Endothelial cell of umbilical vein (primary cell): ENCODE measurements around the gene CDH23. TPM values are rescaled to one million over a fixed set of nuclear protein-coding genes. Genes with fewer than 3 reads are reported as not detected.

ENCODE experiments used
- BruUV-seq: library from RNA; stranded (reverse); fragments of 400-500 nt; replicated peaks from 2 replicates; lab custom pipeline; 2021; lab: Mats Ljungman, UMichigan
- CTCF ChIA-PET: fragments of 300-600, 350-600 bp; sonication (Branson Sonifier 250); formaldehyde crosslinking; loops from one replicate; lab custom pipeline; 2021; ENCODE audit warnings: antibody characterized with exemption, inconsistent platforms; lab: Charles Lee
- POLR2A ChIA-PET: fragments of 300-600, 350-600 bp; sonication (Branson Sonifier 250); formaldehyde crosslinking; loops from one replicate; lab custom pipeline; 2021; ENCODE audit warnings: antibody characterized with exemption, inconsistent platforms; lab: Charles Lee
- DNase-seq: peaks from one replicate; pipeline ENCODE4 v3.0.0-alpha.2; 2011; ENCODE audit warnings: low read depth, low spot score
- FAIRE-seq: peaks from 2 replicates; lab custom pipeline; 2011; peaks lifted over from hg19 to GRCh38; lab: Jason Lieb, UNC
- H2AFZ ChIP-seq: 2 replicates; pipeline ENCODE4 v1.6.0; 2012; ENCODE audit warnings: low read depth, low read length, control low read depth, inconsistent platforms
- H3K27ac ChIP-seq: 2 replicates; pipeline ENCODE4 v1.5.1; 2011; ENCODE audit warnings: low read depth, mild to moderate bottlenecking, control low read depth, low read length, moderate library complexity; ENCODE audit not compliant: insufficient read depth
- H3K27me3 ChIP-seq, 2 experiments: 2 replicates each; pipeline versions ENCODE4 v1.6.0 to v1.6.1; 2011; ENCODE audit warnings: low read length in 2 of 2, mixed read lengths in 1 of 2; ENCODE audit not compliant: control insufficient read depth in 2 of 2, insufficient read depth in 2 of 2
- H3K36me3 ChIP-seq, 2 experiments: 2 replicates in 1 of 2; 3 replicates in 1 of 2; pipeline ENCODE4 v1.5.1; 2011; ENCODE audit warnings: low read length in 2 of 2, mild to moderate bottlenecking in 1 of 2, moderate library complexity in 1 of 2; ENCODE audit not compliant: control insufficient read depth in 2 of 2, insufficient read depth in 2 of 2; ENCODE audit errors: extremely low read depth in 1 of 2
- H3K4me1 ChIP-seq: 3 replicates; pipeline ENCODE4 v1.5.1; 2011; ENCODE audit warnings: mild to moderate bottlenecking, low read length; ENCODE audit not compliant: control insufficient read depth, insufficient read depth; ENCODE audit errors: extremely low read depth
- H3K4me2 ChIP-seq: 2 replicates; pipeline ENCODE4 v1.6.1; 2011; ENCODE audit warnings: low read length, control low read depth, mixed read lengths; ENCODE audit not compliant: insufficient read depth
- H3K4me3 ChIP-seq, 3 experiments: fragments of 200-600 bp in 1 of 3; sonication (generic), shearing (Covaris generic) in 1 of 3; replicated peaks in 1 of 3; 2 replicates each; pipeline ENCODE4 v1.5.1; 2011 to 2016; ENCODE audit warnings: control low read depth in 3 of 3, low read length in 3 of 3, mild to moderate bottlenecking in 2 of 3, inconsistent platforms in 1 of 3, low read depth in 1 of 3, moderate library complexity in 1 of 3; ENCODE audit not compliant: insufficient read depth in 1 of 3
- H3K79me2 ChIP-seq: 2 replicates; pipeline ENCODE4 v1.6.0; 2012; ENCODE audit warnings: low read length, inconsistent platforms; ENCODE audit not compliant: control insufficient read depth, insufficient read depth
- H3K9ac ChIP-seq: replicated peaks from 2 replicates; pipeline ENCODE3; 2011; ENCODE audit warnings: low read length, control low read depth; ENCODE audit not compliant: insufficient read depth; ENCODE audit errors: extremely low read depth
- H3K9me1 ChIP-seq: replicated peaks from 3 replicates; pipeline ENCODE4 v1.6.0; 2011; ENCODE audit warnings: mild to moderate bottlenecking, low read length; ENCODE audit not compliant: control insufficient read depth, insufficient read depth; ENCODE audit errors: extremely low read depth
- H3K9me3 ChIP-seq: replicated peaks from 2 replicates; pipeline ENCODE4 v1.5.1; 2012; ENCODE audit warnings: low read length, inconsistent platforms; ENCODE audit not compliant: control insufficient read depth, insufficient read depth
- H4K20me1 ChIP-seq: replicated peaks from 2 replicates; pipeline ENCODE3; 2011; ENCODE audit warnings: mild to moderate bottlenecking, low read length; ENCODE audit not compliant: control insufficient read depth, insufficient read depth; ENCODE audit errors: extremely low read depth
- EZH2 ChIP-seq: IDR thresholded peaks from 2 replicates; pipeline ENCODE4 v1.6.1; 2012; ENCODE audit warnings: borderline replicate concordance, low read depth, mild to moderate bottlenecking, moderate library complexity, low read length, inconsistent platforms; ENCODE audit not compliant: severe bottlenecking
- FOS ChIP-seq: IDR thresholded peaks from 2 replicates; pipeline ENCODE4 v1.6.1; 2011; ENCODE audit warnings: mild to moderate bottlenecking, low read length, moderate library complexity, borderline replicate concordance; ENCODE audit not compliant: insufficient read depth
- GATA2 ChIP-seq: IDR thresholded peaks from 2 replicates; pipeline ENCODE4 v1.7.0; 2011; ENCODE audit warnings: low read depth, mild to moderate bottlenecking, moderate library complexity, mixed read lengths, low read length; ENCODE audit not compliant: insufficient read length, insufficient read depth
- JUN ChIP-seq: IDR thresholded peaks from 2 replicates; pipeline ENCODE4 v1.6.1; 2011; ENCODE audit warnings: borderline replicate concordance, low read depth; ENCODE audit not compliant: insufficient read length, insufficient read depth
- MYC ChIP-seq: IDR thresholded peaks from one replicate; pipeline ENCODE4 v1.6.1; 2011; ENCODE audit warnings: mild to moderate bottlenecking, low read depth, low read length
- POLR2A ChIP-seq: IDR thresholded peaks from 2 replicates; pipeline ENCODE4 v1.6.1; 2012; ENCODE audit warnings: low read depth, mild to moderate bottlenecking, control low read depth, low read length
- POLR2AphosphoS5 ChIP-seq: IDR thresholded peaks from 2 replicates; pipeline ENCODE4 v1.6.1; 2012; ENCODE audit warnings: low read depth, mild to moderate bottlenecking, control low read depth, low read length, moderate library complexity; ENCODE audit not compliant: insufficient read depth
- dilution Hi-C: fragments of 300-500 bp; cut with MboI; formaldehyde crosslinking; loops from one replicate; pipeline ENCODE4 v1.15.0; 2019; ENCODE audit warnings: low sequenced_read_pairs; ENCODE audit not compliant: extremely low pct_ligation_motif_present
- intact Hi-C: fragments of 100-400 bp; cut with micrococcal nuclease; formaldehyde crosslinking; loops from one replicate; pipeline ENCODE4 v1.10.0; 2022
- polyA plus RNA-seq, 4 experiments: library from polyadenylated mRNA; depleted of rRNA in 3 of 4; stranded (reverse) in 3 of 4; unstranded in 1 of 4; fragments of >200 nt; gene quantifications; 2 replicates each; pipeline versions ENCODE4 v1.2.1 to v1.2.3, GENCODE V29; 2011 to 2012; ENCODE audit warnings: missing spikeins in 1 of 4
- total RNA-seq: library from RNA; stranded (reverse); gene quantifications from 2 replicates; pipeline ENCODE4 v1.2.3, GENCODE V29; 2021
- TF ChIP-seq, protein P1 (sequence below): IDR thresholded peaks from 2 replicates; pipeline ENCODE4 v1.6.1; 2011; ENCODE audit not compliant: insufficient read depth, insufficient read length

CDH23 gene
- total and polyA plus RNA-seq, 2 donors (not counting 3 experiments of a cell fraction or from before 2014, with no cell fraction given), result not detected

DNA sequence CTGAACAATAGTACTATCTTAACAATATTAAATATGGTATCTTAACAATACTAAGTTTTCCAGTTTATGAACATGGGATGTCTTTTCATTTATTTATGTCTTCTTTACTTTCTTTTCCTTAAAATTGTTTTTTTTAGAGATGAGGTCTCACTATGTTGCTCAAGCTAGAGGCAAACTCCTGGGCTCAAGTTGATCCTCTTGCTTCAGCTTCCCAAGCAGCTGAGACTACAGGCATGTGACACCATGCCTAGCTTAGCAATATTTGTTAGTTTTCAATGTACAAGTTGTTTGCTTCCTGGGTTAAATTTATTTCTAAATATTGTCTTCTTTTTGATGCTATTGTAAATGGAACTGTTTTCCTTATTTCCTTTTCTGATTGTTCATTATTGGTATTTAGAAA is 16.9 kb downstream of the CDH23 start:
- H3K79me2 ChIP-seq, result no peaks in the 10 kb centered on the region
- no peaks in the 10 kb centered on the region for H4K20me1 ChIP-seq
- no peaks in the 10 kb centered on the region for H3K4me1 ChIP-seq
- no peak overlapping the region for H3K4me2 ChIP-seq
- no peak overlapping the region for H3K9ac ChIP-seq
- no peak for FAIRE-seq
- H3K4me3 ChIP-seq, result no peak overlapping the region
- H3K36me3 ChIP-seq, result no peaks in the 10 kb centered on the region
- TF ChIP-seq EZH2 (no peak), FOS (no peak), JUN (no peak), POLR2AphosphoS5 (no peak)
- TF ChIP-seq, protein P1, sequence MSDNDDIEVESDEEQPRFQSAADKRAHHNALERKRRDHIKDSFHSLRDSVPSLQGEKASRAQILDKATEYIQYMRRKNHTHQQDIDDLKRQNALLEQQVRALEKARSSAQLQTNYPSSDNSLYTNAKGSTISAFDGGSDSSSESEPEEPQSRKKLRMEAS, result no peak
- ChIA-PET POLR2A (no interaction called here), CTCF (interaction anchor here (1.7 kb wide), 1 partner anchor 73 kb away, joined by 3 read pairs; no protein-coding TSS in a partner anchor)
- no peak overlapping the region for H2AFZ ChIP-seq
- H3K27me3 ChIP-seq, result peaks cover 4 to 28% of the 10 kb centered on the region in 2 experiments
- no peaks in the 10 kb centered on the region for H3K9me3 ChIP-seq
- intact Hi-C loops (no loop called here), dilution Hi-C loops (no loop called here)
- no peaks in the 10 kb centered on the region for H3K9me1 ChIP-seq
- DNase-seq, result no peak
- BruUV-seq, result no TSS peak
- no peak overlapping the region for H3K27ac ChIP-seq

DNA sequence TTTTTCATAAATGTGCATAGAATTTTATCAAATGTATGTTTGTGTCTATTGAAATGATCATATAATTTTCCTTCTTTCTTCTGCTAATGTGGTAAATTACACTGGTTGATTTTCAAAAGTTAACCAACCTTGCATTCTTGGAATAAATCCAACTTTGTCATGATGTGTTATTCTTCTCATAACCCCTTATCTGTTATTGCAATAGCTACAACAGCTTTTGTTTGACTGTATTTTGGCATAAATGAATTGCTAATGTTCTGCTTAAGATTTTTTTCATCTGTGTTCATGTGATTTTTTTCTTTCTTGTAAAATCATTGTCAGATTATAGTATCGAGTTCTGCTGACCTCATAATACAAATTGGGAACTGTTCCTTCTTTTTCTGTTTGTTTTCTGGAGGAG is 17.6 kb downstream of the CDH23 start:
- Histone ChIP-seq H3K27ac (no peak overlapping the region), H3K27me3 (peaks cover 4 to 28% of the 10 kb centered on the region in 2 experiments), H3K79me2 (no peaks in the 10 kb centered on the region), H4K20me1 (no peaks in the 10 kb centered on the region), H3K36me3 (no peaks in the 10 kb centered on the region), H3K9me1 (no peaks in the 10 kb centered on the region), H3K4me1 (no peaks in the 10 kb centered on the region), H3K9me3 (no peaks in the 10 kb centered on the region), H2AFZ (no peak overlapping the region), H3K9ac (no peak overlapping the region), H3K4me3 (no peak overlapping the region), H3K4me2 (no peak overlapping the region)
- no peak for FAIRE-seq
- DNase-seq, result no peak
- ChIA-PET POLR2A (no interaction called here), CTCF (interaction anchor here (1.7 kb wide), 1 partner anchor 73 kb away, joined by 3 read pairs; no protein-coding TSS in a partner anchor)
- intact Hi-C loops, result no loop called here
- TF ChIP-seq MYC, result no peak
- TF ChIP-seq POLR2AphosphoS5, result no peak
- no peak for TF ChIP-seq JUN
- no peak for TF ChIP-seq FOS
- no peak for TF ChIP-seq EZH2
- TF ChIP-seq POLR2A, result no peak
- no peak for TF ChIP-seq GATA2
- BruUV-seq, result no TSS peak
- dilution Hi-C loops, result no loop called here
